HG02642 (cell line): ENCODE data around the gene HTRA3.

Experiments
- ATAC-seq: cut with Tn5 transposase; IDR thresholded peaks from one replicate; pipeline ENCODE4 v1.9.1; 2021; ENCODE audit warnings: mild to moderate bottlenecking; ENCODE audit not compliant: unreplicated experiment, poor library complexity

HTRA3 gene

DNA sequence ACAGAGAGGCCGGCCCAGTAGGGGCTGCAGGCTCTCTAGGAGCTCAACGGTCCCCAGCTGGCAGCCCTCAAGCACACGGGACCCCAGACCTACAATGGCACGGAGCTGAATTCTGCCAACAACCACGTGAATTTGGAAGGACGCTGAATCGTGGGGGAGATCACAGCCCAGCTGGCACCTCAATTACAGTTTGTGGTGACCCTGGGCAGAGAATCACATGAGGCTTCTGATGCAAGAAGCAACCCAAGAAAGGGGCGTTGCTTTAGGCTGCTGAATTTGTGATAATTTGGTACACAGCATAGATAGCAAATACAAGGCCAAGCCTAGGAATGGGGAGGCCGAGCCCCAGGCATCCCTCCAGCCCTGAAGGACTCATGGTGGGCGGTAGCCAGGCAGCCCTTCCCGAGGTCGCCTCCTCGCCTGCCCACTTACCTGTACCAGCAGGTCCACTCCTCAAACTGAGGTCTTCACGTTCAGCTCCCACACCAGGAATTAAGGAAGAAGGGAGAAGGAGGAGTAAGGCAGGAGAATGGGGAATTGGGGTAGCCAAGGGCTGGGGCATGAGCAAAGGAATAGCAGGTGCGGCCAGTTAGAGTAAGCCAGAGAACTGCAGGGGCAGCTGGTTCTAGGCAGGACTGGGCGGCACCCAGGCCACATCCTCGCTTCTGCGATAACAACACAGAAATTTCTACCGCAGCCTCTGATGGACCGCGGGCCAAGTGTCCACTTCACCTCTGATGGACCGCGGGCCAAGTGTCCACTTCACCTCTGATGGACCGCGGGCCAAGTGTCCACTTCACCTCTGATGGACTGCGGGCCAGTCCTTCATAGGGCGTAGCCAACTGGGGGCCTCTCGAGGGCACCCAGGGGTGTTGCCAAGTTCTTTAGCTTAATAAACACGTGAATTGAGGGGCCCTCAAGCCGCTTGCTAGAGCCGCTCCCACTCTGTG lies 23.4 kb upstream of the HTRA3 start:
- ATAC-seq = no peak

GRCh38 chr4:8247047-8247930 lies 22.3 kb upstream of the HTRA3 start:
- no peak for ATAC-seq

GRCh38 chr4:8248091-8248490 lies 21.5 kb upstream of the HTRA3 start:
- ATAC-seq = no peak

DNA sequence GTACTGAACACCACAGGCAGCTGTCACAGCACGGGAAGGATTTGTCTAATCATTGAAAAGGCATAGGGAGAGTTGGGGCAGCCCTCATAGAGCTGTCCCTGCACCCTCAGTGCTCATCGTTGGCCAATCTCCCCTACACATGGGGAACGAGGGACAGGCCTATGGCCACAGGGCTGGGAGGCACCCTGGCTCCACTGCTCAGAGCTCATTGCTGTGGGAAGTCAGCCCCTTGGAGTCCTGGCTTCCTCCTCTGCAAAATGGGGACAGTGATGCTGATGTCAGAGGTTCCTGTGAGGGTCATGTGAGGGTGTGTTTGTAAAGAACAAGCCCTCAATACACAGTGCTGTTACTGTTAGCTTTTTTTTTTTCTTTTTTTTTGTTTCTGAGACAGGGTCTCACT lies 19.3 kb upstream of the HTRA3 start:
- no peak for ATAC-seq

- no peak for ATAC-seq
Observed at GRCh38 chr4:8250637-8251036, 18.9 kb upstream of the HTRA3 start.

GRCh38 chr4:8251110-8251883 lies 18.3 kb upstream of the HTRA3 start:
- ATAC-seq = no peak

DNA sequence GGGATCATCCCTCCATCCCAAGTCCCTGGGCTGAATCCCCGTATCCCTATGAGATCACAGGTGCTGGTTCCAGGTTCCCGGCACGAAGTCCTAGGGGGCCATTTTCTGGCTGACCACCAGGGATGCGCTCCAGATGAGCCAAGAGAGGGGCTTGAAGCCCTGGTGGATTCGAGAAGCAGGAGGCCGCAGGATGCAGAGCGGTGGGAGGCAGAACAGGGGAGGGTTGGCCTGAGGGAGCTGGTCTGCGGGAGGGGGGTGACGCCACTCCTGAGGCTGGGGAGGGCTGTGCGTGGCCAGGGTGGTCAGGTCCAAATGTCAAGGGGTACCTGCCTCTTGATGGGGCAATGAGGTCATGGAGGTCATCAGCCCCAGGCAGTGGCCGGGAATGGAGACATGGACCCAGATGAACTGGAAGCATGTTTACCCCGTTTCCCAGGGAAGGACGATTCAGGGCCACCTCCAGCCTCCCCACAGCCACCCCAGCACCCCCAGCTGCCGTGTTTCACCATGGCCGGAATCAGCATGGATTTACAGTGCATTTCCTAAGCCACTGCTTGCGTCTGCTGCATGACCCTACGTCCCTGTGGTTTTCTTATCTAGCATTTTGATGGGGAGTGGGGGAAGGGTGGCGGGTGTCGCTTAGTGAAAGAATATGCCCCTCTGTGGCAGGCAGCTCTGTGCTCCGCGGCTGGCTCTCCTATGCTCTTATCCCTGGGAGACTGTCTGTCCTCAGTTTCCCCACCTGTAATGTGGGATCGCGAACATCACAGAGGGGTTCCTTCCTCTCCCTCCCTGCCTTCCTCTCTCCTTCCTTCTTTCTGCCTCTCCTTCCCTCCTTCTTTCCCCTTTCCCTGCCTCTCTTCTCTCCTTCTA lies 17.0 kb upstream of the HTRA3 start:
- ATAC-seq = no peak

- ATAC-seq = no peak
Observed at GRCh38 chr4:8254076-8254475, 15.5 kb upstream of the HTRA3 start.

DNA sequence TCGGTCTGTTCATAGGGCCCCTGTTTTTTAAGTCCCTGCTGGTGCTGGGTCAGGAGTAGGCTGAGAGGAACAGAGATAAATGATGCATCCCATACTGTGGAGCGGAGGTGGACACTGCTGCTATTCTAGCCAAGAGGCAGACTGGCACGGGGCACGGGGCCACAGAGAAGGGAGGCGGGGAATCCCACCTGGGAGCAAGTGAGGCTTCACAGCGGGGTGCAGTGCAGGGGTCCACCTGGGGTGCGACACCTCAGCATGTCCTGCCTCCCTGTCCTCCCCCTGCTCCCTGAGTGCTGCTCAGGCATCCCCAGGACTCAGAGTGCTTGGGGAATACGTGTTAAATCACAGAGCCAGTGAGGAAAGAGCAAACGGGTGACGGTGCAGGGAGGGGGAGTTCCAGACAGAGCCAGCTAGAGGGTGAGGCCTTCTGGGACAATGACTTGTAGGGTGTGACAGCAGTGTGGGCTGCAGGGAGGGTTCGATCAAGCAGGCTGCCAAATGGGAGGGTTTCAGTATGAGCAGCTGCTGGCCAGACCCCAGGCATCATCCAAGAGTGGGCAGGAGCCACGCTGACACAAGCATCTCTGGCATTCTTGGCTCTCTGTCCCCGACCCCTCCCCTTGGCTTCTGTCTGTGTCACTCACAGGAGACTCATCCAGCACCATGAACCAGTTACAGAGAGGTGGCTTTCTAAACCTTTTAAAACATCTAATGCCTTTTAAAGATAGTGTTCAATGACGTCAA lies 13.7 kb upstream of the HTRA3 start:
- no peak for ATAC-seq

DNA sequence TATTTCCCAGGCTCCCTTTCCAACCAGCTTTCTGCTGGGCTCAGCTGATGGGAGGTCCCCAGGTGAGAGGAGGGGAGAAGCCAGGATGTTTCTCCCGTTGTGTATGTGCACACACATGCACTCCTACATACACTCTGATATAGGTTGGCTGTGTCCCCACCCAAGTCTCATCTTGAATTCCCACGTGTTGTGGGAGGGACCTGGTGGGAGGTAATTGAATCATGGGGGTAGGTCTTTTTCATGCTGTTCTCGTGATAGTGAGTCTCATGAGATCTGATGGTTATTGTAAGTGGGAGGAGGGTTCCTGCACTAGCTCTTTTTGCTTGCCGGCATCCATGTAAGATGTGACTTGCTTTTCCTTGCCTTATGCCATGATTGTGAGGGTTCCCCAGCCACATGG lies 11.7 kb upstream of the HTRA3 start:
- ATAC-seq = no peak

GRCh38 chr4:8258552-8259212 lies 10.9 kb upstream of the HTRA3 start:
- no peak for ATAC-seq

DNA sequence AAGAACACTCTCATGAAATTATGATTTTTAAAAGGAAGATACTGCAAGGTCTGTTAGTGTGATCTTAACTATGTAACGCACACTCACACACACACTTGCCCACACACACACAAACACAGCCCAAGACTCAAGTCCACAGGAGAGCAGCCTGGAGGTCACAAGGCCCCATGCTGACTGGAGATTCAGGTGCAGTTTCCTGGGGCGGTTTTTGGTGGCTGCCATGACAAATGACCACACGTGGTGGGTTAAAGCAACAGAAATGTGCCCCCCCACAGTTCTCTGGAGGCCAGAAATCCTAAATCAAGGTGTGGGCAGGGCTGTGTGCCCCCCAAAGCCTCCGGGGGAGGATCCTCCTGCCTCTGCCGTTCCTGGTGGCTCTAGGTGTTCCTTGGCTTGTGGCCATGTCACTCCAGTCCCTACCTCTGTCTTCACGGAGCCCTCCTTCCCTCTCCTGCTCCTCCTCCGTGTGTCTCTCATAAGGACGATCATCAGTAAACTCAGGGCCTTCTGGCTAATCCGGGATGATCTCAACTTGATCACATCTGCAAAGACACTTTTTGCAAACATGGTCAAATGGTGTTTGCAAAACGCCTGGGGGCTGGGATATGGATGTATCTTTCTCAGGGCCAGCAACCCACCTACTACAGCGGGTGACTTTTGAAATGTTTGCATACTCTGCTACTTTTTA lies 9.7 kb upstream of the HTRA3 start:
- ATAC-seq = no peak

DNA sequence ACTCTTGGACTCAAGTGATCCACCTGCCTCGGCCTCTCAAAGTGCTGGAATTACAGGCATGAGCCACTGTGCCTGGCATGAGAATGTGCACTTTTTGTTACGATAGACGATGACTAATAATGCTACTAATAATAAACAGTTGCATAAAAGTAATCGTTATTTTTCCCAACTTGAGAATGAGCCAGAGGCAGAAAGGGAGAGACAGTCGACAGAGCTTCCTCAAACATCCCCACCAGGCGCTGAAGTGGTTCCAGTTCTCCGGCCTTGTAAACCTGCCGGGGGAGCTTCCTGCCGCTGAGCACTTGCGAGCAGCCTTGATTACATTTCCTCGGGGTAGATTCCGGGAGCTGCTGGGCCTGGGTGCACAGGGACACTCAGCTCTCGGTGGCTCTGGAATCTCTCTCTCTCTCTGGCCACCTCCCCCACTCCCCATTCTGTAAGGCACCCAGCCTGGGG lies 8.9 kb upstream of the HTRA3 start:
- no peak for ATAC-seq

GRCh38 chr4:8261851-8262535 lies 7.6 kb upstream of the HTRA3 start:
- no peak for ATAC-seq

DNA sequence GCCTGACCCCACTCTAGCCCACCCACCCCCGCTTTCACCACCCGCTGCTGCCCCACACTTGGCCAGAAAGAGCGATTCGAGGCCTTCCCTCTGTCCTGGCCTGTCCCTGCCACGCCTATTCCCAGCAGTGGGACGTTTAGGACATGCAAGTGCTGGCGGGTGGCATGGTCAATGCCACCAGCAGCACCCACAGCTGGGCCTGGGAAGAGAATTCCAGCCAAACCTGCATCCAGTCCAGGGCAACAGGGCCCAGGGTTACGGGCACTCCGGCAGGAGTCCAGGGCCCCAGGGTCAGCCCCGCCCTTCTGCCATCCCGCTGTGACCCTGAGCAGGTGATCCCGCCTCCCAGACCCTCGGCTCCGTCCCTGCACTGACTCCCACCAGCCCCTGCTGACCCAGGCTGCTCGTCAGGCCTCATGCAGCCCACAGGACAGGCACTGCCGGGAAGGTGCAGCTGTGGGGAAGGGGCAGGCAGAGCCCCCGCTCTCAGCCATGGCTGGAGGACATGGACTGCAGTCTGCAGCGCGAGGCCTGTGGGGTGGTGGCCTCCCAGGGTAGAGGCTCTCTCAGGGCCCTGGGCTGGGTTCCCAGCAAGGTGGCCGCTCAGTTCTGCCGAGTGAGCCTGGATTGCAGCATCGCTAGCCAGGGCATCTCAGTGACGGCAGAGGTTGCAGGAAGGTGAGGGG lies 6.8 kb upstream of the HTRA3 start:
- ATAC-seq = no peak

- ATAC-seq = no peak
Observed at GRCh38 chr4:8263397-8263796, 6.2 kb upstream of the HTRA3 start.

GRCh38 chr4:8264106-8264505 lies 5.4 kb upstream of the HTRA3 start:
- ATAC-seq = no peak
